Upper lobe of left lung (tissue), 4 donors: ENCODE measurements around the gene ELAVL1.

Experiments
- CTCF ChIP-seq, 6 experiments: fragments of 450-650 bp in 4 of 6; fragments of 200-600 bp in 2 of 6; sonication (generic) in 2 of 6; IDR thresholded peaks; one replicate each; pipeline ENCODE4 v1.5.1; 2016 to 2019; ENCODE audit warnings: antibody characterized with exemption in 6 of 6
- EP300 ChIP-seq, 4 donors: sonication (generic); formaldehyde crosslinking; IDR thresholded peaks; one replicate each; pipeline ENCODE4 v1.5.1; 2017; ENCODE audit warnings: antibody characterized with exemption in 4 of 4, control low read depth in 2 of 4
- POLR2AphosphoS5 ChIP-seq, 2 donors: sonication (generic); formaldehyde crosslinking; IDR thresholded peaks; one replicate each; pipeline ENCODE4 v1.5.1; 2017; ENCODE audit warnings: antibody characterized with exemption in 2 of 2

GRCh38 chr19:7979559-7979958, 25.9 kb downstream of the ELAVL1 start:
- TF ChIP-seq EP300 (IDR thresholded peaks at IDR 0.05) (no peak), CTCF (IDR thresholded peaks at IDR 0.05) (no peak), POLR2AphosphoS5 (IDR thresholded peaks at IDR 0.05) (no peak)
